Measurements from ENCODE around the gene RAB33B. TPM values are rescaled to one million over a fixed set of nuclear protein-coding genes. Genes with fewer than 3 reads are reported as not detected.
"Not testable (repeated sequence)": the region's sequence is repeated elsewhere in the genome, so short reads cannot be mapped to it uniquely, and the experiment has no call there.

The RAB33B gene
- total and polyA plus RNA-seq, 8 donors: 1.2 to 19.6 (median 4.1) TPM; not detected in 1

- WGBS, 5 donors: 62 to 72% (median 65%) methylated on average over 4 of the region's 4 CpGs
- no peak overlapping the region for H3K27ac ChIP-seq
- peaks cover 0 to 28% (median 18%) of the 10 kb centered on the region in 4 donors for H3K4me1 ChIP-seq
- no peak for DNase-seq
- no peaks in the 10 kb centered on the region for H3K27me3 ChIP-seq
- no peak for TF ChIP-seq EP300 (IDR thresholded peaks at IDR 0.05)
- TF ChIP-seq CTCF (IDR thresholded peaks at IDR 0.05): no peak
- no peak for TF ChIP-seq POLR2A (IDR thresholded peaks at IDR 0.05)
- TF ChIP-seq POLR2AphosphoS5 (IDR thresholded peaks at IDR 0.05): no peak
- peaks cover 0 to 6% (median 0%) of the 10 kb centered on the region in 4 donors for H3K36me3 ChIP-seq
- no peak overlapping the region for H3K4me3 ChIP-seq
- peaks cover 0 to 8% (median 4%) of the 10 kb centered on the region in 4 donors for H3K9me3 ChIP-seq
- intact Hi-C loops (cut with DNase I; ENCODE audit: low total_unique reads): no loop called here
Measured at GRCh38 chr4:139465922-139466321, 12.0 kb downstream of the RAB33B start.

- intact Hi-C loops (cut with DNase I; ENCODE audit: low total_unique reads); H3K27me3 ChIP-seq; H3K4me3 ChIP-seq; DNase-seq; H3K9me3 ChIP-seq; H3K27ac ChIP-seq: not testable (repeated sequence)
- H3K36me3 ChIP-seq: peaks cover 7 to 20% (median 14%) of the 10 kb centered on the region in 4 donors
- peaks cover 0 to 25% (median 16%) of the 10 kb centered on the region in 4 donors for H3K4me1 ChIP-seq
Measured at GRCh38 chr4:139468756-139469155, 14.8 kb downstream of the RAB33B start.

- H3K9me3 ChIP-seq: peaks cover 0 to 8% (median 4%) of the 10 kb centered on the region in 4 donors
- H3K36me3 ChIP-seq: peaks cover 7 to 25% (median 18%) of the 10 kb centered on the region in 4 donors
- WGBS, 5 donors: 69 to 85% (median 71%) methylated on average over 2 of the region's 2 CpGs
- H3K4me1 ChIP-seq: peaks cover 0 to 25% (median 16%) of the 10 kb centered on the region in 4 donors
- intact Hi-C loops (cut with DNase I; ENCODE audit: low total_unique reads): no loop called here
- H3K4me3 ChIP-seq: no peak overlapping the region
- no peak for TF ChIP-seq POLR2AphosphoS5 (IDR thresholded peaks at IDR 0.05)
- no peak for TF ChIP-seq POLR2A (IDR thresholded peaks at IDR 0.05)
- no peak for TF ChIP-seq CTCF (IDR thresholded peaks at IDR 0.05)
- TF ChIP-seq EP300 (IDR thresholded peaks at IDR 0.05): no peak
- no peaks in the 10 kb centered on the region for H3K27me3 ChIP-seq
- DNase-seq: no peak
- H3K27ac ChIP-seq: peak overlapping the region in 3 of 5 donors; percentile 6 to 29 (median 26)
Measured at GRCh38 chr4:139469216-139469615, 15.3 kb downstream of the RAB33B start.

GRCh38 chr4:139469869-139470268 lies 15.9 kb downstream of the RAB33B start:
- peak overlapping the region; percentile 6 to 34 (median 26) for H3K27ac ChIP-seq
- no peak for TF ChIP-seq CTCF (IDR thresholded peaks at IDR 0.05)
- no peak for TF ChIP-seq EP300 (IDR thresholded peaks at IDR 0.05)
- no peak for TF ChIP-seq POLR2A (IDR thresholded peaks at IDR 0.05)
- peak in 1 of 3 donors; percentile 27 for TF ChIP-seq POLR2AphosphoS5 (IDR thresholded peaks at IDR 0.05)
- peaks cover 0 to 25% (median 16%) of the 10 kb centered on the region in 4 donors for H3K4me1 ChIP-seq
- intact Hi-C loops (cut with DNase I; ENCODE audit: low total_unique reads): no loop called here
- peak in 1 of 2 donors; percentile 65 for DNase-seq
- no peaks in the 10 kb centered on the region for H3K27me3 ChIP-seq
- peaks cover 7 to 26% (median 21%) of the 10 kb centered on the region in 4 donors for H3K36me3 ChIP-seq
- 34 to 64% (median 53%) methylated on average over 1 of the region's 1 CpG for WGBS, 5 donors
- H3K9me3 ChIP-seq: peaks cover 0 to 8% (median 4%) of the 10 kb centered on the region in 4 donors
- H3K4me3 ChIP-seq: no peak overlapping the region

GRCh38 chr4:139470295-139470694 lies 16.4 kb downstream of the RAB33B start:
- intact Hi-C loops (cut with DNase I; ENCODE audit: low total_unique reads): no loop called here

More at GRCh38 chr4:139470295-139470694, 16.4 kb downstream of the RAB33B start:
- H3K27ac ChIP-seq: peak overlapping the region; percentile 6 to 34 (median 26)
- peaks cover 0 to 8% (median 4%) of the 10 kb centered on the region in 4 donors for H3K9me3 ChIP-seq
- TF ChIP-seq POLR2AphosphoS5 (IDR thresholded peaks at IDR 0.05) (no peak), CTCF (IDR thresholded peaks at IDR 0.05) (no peak), EP300 (IDR thresholded peaks at IDR 0.05) (no peak), POLR2A (IDR thresholded peaks at IDR 0.05) (no peak)
- H3K36me3 ChIP-seq: peaks cover 7 to 26% (median 21%) of the 10 kb centered on the region in 4 donors
- no peaks in the 10 kb centered on the region for H3K27me3 ChIP-seq
- H3K4me3 ChIP-seq: no peak overlapping the region
- DNase-seq: no peak
- peaks cover 0 to 25% (median 16%) of the 10 kb centered on the region in 4 donors for H3K4me1 ChIP-seq

Measured in stomach (tissue), 9 donors.